Medulla oblongata (tissue), 1 donor: ENCODE measurements around the gene SPATA46.

Experiments used
- DNase-seq: peaks from one replicate; pipeline ENCODE4 v3.0.0-alpha.2; 2015; ENCODE audit errors: extremely low spot score

The SPATA46 gene

GRCh38 chr1:162390396-162391185 lies 13.9 kb upstream of the SPATA46 start:
- no peak for DNase-seq

GRCh38 chr1:162389971-162390370 lies 13.3 kb upstream of the SPATA46 start:
- DNase-seq: no peak

GRCh38 chr1:162389021-162389818 lies 12.6 kb upstream of the SPATA46 start:
- DNase-seq: no peak

GRCh38 chr1:162388615-162389014 lies 12.0 kb upstream of the SPATA46 start:
- DNase-seq: no peak

GRCh38 chr1:162388083-162388594 lies 11.5 kb upstream of the SPATA46 start:
- no peak for DNase-seq

- no peak for DNase-seq
Observed at GRCh38 chr1:162387226-162388082, 10.8 kb upstream of the SPATA46 start.

- DNase-seq: no peak
Observed at GRCh38 chr1:162386292-162387225, 9.9 kb upstream of the SPATA46 start.

- no peak for DNase-seq
Observed at GRCh38 chr1:162385702-162386101, 9.0 kb upstream of the SPATA46 start.

- DNase-seq: no peak
Observed at GRCh38 chr1:162385280-162385623, 8.6 kb upstream of the SPATA46 start.

- no peak for DNase-seq
Observed at GRCh38 chr1:162384601-162385279, 8.1 kb upstream of the SPATA46 start.

- DNase-seq: no peak
Observed at GRCh38 chr1:162384116-162384515, 7.5 kb upstream of the SPATA46 start.

GRCh38 chr1:162383516-162383915 lies 6.9 kb upstream of the SPATA46 start:
- DNase-seq: no peak

GRCh38 chr1:162383091-162383490 lies 6.4 kb upstream of the SPATA46 start:
- DNase-seq: no peak

GRCh38 chr1:162381941-162382750 lies 5.5 kb upstream of the SPATA46 start:
- no peak for DNase-seq

- DNase-seq: no peak
Observed at GRCh38 chr1:162381383-162381782, 4.7 kb upstream of the SPATA46 start, which contains the start of gene C1orf226. TSS of gene C1orf226 (plus strand) at chr1:162381728. CDS start at chr1:162381902, 174 bp downstream.

GRCh38 chr1:162380061-162380846 lies 3.6 kb upstream of the SPATA46 start:
- DNase-seq: no peak

- DNase-seq: no peak
Observed at GRCh38 chr1:162375463-162375862, 1.2 kb downstream of the SPATA46 start.

GRCh38 chr1:162374406-162374805 lies 2.2 kb downstream of the SPATA46 start:
- no peak for DNase-seq
